ENCODE measurements around the gene AHDC1. TPM values are rescaled to one million over a fixed set of nuclear protein-coding genes. Genes with fewer than 3 reads are reported as not detected.

The AHDC1 gene
- total and polyA plus RNA-seq, 9 of the 15 experiments (the other 6 are each of a cell fraction or from before 2014, with no cell fraction given), result 0.21 to 36.4 (median 4.7) TPM

DNA sequence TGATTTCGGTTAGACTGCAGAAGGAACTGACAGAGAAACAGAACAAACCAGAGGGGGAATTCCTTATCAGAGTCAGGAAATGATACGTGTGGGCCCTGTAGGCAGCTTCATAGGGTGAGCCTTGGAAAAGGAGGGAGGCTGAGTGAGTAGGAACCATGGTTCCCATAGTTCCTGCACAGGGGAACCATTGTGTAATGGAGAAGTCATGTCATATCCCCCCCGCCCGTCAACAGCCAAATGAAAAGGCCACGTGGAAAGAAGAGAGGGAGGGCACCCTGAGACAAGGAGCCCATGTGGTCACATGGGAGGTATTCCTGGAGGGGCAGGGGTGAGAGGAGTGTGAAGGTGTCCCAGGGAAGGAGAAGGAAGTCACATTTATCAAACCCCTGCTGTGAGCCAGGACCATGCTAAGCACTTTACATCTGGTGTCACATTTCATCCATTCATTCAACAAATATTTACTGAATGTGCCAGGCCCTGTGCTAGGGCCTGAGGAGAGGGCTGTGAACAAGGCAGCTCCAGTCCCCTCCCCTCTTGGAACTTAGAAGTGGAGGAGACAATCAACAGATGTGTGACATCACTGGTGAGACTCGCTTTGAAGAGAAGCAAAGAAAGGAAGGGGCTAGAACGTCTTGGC, 46.7 kb upstream of the AHDC1 start (continued):
- TF ChIP-seq SAFB2 (IDR thresholded peaks at IDR 0.05; ENCODE audit: borderline replicate concordance, low read depth, low read length, severe bottlenecking) (no peak), CBX2 (IDR thresholded peaks at IDR 0.05; ENCODE audit: insufficient read depth, low read length, poor library complexity, severe bottlenecking) (no peak), XRCC5 (IDR thresholded peaks at IDR 0.05; ENCODE audit: low read depth, low read length) (no peak), ESRRA (IDR thresholded peaks at IDR 0.05; ENCODE audit: borderline replicate concordance, low read depth) (no peak), ZFP30 (CRISPR knock-in tag; IDR thresholded peaks at IDR 0.05; ENCODE audit: borderline replicate concordance) (no peak), CREB1 (IDR thresholded peaks at IDR 0.05) (no peak), CREB1 (CRISPR knock-in tag; IDR thresholded peaks at IDR 0.05) (no peak), ETV1 (tag; conservative IDR thresholded peaks at IDR 0.05; ENCODE audit: low read depth) (no peak), SAP30 (IDR thresholded peaks at IDR 0.05; ENCODE audit: borderline replicate concordance, insufficient read depth, low read depth, low read length, poor library complexity, severe bottlenecking) (peak; percentile 49), SMAD1 (IDR thresholded peaks at IDR 0.05; ENCODE audit: low read depth, low read length, partially characterized antibody) (no peak), DACH1 (IDR thresholded peaks at IDR 0.05; ENCODE audit: partially characterized antibody) (no peak), MEF2A (IDR thresholded peaks at IDR 0.05; ENCODE audit: control insufficient read depth, low read depth, low read length) (no peak), SRSF7 (optimal IDR thresholded peaks at IDR 0.05; ENCODE audit: low read depth, low read length) (no peak), ARNT (IDR thresholded peaks at IDR 0.05) (no peak), ZNF586 (CRISPR knock-in tag; conservative IDR thresholded peaks at IDR 0.05) (no peak), FOSL1 (tag; conservative IDR thresholded peaks at IDR 0.05) (peak; percentile 39; the same call in 1 of the 2 replicates), ZNF384 (IDR thresholded peaks at IDR 0.05; ENCODE audit: low read depth, low read length) (no peak), PURB (CRISPR knock-in tag; IDR thresholded peaks at IDR 0.05; ENCODE audit: low read depth) (no peak), POLR2AphosphoS5 (IDR thresholded peaks at IDR 0.05; ENCODE audit: control insufficient read depth, insufficient read depth, low read depth, low read length) (no peak), MCM7 (IDR thresholded peaks at IDR 0.05) (no peak), ZNF165 (CRISPR knock-in tag; IDR thresholded peaks at IDR 0.05; ENCODE audit: borderline replicate concordance) (no peak)
- TF ChIP-seq, protein P1, sequence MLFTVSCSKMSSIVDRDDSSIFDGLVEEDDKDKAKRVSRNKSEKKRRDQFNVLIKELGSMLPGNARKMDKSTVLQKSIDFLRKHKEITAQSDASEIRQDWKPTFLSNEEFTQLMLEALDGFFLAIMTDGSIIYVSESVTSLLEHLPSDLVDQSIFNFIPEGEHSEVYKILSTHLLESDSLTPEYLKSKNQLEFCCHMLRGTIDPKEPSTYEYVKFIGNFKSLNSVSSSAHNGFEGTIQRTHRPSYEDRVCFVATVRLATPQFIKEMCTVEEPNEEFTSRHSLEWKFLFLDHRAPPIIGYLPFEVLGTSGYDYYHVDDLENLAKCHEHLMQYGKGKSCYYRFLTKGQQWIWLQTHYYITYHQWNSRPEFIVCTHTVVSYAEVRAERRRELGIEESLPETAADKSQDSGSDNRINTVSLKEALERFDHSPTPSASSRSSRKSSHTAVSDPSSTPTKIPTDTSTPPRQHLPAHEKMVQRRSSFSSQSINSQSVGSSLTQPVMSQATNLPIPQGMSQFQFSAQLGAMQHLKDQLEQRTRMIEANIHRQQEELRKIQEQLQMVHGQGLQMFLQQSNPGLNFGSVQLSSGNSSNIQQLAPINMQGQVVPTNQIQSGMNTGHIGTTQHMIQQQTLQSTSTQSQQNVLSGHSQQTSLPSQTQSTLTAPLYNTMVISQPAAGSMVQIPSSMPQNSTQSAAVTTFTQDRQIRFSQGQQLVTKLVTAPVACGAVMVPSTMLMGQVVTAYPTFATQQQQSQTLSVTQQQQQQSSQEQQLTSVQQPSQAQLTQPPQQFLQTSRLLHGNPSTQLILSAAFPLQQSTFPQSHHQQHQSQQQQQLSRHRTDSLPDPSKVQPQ (CRISPR knock-in tag; IDR thresholded peaks at IDR 0.05; ENCODE audit: borderline replicate concordance), result no peak
- TF ChIP-seq, protein P2, sequence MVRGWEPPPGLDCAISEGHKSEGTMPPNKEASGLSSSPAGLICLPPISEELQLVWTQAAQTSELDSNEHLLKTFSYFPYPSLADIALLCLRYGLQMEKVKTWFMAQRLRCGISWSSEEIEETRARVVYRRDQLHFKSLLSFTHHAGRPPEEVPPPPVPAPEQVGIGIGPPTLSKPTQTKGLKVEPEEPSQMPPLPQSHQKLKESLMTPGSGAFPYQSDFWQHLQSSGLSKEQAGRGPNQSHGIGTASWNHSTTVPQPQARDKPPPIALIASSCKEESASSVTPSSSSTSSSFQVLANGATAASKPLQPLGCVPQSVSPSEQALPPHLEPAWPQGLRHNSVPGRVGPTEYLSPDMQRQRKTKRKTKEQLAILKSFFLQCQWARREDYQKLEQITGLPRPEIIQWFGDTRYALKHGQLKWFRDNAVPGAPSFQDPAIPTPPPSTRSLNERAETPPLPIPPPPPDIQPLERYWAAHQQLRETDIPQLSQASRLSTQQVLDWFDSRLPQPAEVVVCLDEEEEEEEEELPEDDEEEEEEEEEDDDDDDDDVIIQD (CRISPR knock-in tag; IDR thresholded peaks at IDR 0.05), result no peak
- TF ChIP-seq, protein P3, sequence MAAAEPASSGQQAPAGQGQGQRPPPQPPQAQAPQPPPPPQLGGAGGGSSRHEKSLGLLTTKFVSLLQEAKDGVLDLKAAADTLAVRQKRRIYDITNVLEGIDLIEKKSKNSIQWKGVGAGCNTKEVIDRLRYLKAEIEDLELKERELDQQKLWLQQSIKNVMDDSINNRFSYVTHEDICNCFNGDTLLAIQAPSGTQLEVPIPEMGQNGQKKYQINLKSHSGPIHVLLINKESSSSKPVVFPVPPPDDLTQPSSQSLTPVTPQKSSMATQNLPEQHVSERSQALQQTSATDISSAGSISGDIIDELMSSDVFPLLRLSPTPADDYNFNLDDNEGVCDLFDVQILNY (CRISPR knock-in tag; IDR thresholded peaks at IDR 0.05), result no peak

All from K562 (cell line).